SW480 (cell line): ENCODE data around the gene CABP1.

ENCODE experiments used
- DNase-seq: peaks from one replicate; pipeline ENCODE4 v3.0.0-alpha.2; 2016; ENCODE audit warnings: low spot score

CABP1 gene

GRCh38 chr12:120631097-120631496 lies 9.3 kb upstream of the CABP1 start:
- no peak for DNase-seq

- DNase-seq, result peak; percentile 46
Measured at GRCh38 chr12:120640861-120641833, 721 bp downstream of the CABP1 start.

DNA sequence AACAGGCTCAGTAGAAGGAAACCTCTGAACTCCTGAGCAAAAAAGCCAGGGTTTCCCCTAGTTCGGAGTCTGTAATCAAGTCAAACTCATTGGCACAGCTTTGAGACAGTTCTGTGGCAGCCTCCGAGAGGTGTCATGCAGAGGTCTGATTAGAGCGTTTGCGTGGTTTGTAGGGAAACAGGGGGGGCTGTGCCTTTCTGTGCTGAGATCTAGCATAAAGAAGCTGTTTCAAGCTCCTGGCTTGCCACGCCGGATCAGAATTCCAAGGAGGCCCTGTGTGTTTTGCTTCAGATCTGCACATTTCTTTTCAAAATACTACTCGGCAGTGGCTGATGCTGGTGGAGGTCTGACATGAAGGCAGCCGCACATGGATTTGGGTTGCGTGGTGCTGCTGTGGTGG lies 1.7 kb downstream of the CABP1 start:
- DNase-seq, result no peak

GRCh38 chr12:120642826-120643225 lies 2.4 kb downstream of the CABP1 start:
- no peak for DNase-seq

- no peak for DNase-seq
Measured at GRCh38 chr12:120643574-120643973, 3.1 kb downstream of the CABP1 start.

DNA sequence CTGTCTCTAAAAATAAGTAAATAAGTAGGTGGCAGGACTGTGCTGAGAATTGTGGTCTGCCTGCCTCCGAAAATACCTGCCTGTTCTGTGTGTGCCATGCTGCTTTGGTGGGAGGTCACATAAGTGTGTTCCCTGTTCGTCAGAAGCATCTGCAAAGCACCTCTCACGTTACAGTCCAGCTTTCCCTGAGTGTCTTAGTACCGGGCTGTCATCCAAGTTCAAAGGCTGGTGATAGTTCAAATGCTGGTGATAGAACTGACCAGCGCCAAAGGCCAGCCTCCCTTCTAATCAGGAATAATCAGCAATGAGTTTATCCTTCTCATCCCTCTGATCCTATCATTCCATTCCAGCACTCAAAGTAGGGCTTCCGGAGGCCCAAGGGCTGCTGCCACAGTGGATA lies 5.6 kb downstream of the CABP1 start:
- DNase-seq, result no peak

DNA sequence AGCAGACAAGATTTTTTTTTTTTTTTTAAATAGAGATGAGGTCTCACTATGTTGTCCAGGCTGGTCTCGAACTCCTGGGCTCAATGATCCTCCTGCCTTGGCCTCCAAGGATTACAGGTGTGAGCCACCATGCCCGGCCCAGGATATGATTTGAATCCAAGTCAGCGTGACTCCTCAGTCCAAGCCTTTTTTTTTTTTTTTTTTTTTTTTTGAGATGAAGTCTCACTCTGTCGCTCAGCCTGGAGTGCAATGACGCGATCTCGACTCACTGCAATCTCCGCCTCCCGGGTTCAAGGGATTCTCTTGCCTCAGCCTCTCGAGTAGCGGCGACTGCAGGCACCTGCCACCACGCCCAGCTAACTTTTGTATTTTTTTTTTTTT lies 6.9 kb downstream of the CABP1 start:
- DNase-seq, result no peak

DNA sequence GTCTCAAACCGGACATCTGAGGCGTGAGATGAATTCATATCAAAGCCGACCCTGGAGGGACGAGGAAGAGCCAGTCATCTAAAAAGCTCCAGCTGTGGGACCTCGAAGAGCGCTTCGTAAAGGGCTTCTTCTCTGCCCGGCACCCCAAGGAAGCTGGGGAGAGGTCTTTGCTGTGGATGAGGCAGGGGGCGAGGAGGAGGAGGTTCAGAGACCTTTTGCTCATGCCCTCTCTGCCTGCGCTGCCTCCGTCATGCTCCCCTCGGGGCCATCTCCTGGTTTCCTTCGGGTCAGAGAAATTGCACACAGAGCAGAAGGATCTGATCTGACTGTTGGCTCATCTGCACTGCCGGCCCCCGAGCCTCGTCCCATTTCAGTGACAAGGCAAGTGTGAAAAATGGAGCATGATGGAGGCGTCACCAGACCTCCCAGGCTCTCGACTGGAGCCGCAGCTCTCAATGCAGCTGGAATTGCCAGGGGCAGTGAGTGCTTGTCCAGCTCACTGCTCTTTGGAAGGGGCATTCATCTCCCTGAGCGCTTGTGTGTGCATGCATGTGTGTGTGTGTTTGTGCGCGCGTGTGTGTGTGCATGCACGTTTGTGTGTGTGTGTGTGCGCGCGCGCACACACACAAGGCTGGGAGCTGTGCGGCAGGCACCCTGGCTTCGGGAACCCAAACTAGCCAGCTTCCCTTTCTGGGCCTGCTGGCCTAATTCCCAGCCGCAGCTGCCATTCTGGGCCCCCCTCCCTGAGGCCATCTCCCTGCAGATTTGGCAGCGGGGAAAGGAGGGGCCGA lies 9.2 kb downstream of the CABP1 start:
- no peak for DNase-seq

GRCh38 chr12:120650233-120650690 lies 9.8 kb downstream of the CABP1 start:
- no peak for DNase-seq

- no peak for DNase-seq
Measured at GRCh38 chr12:120651821-120652220, 11.4 kb downstream of the CABP1 start.

GRCh38 chr12:120652656-120653435 lies 12.4 kb downstream of the CABP1 start:
- DNase-seq, result no peak

GRCh38 chr12:120653611-120654010 lies 13.2 kb downstream of the CABP1 start:
- DNase-seq, result no peak

DNA sequence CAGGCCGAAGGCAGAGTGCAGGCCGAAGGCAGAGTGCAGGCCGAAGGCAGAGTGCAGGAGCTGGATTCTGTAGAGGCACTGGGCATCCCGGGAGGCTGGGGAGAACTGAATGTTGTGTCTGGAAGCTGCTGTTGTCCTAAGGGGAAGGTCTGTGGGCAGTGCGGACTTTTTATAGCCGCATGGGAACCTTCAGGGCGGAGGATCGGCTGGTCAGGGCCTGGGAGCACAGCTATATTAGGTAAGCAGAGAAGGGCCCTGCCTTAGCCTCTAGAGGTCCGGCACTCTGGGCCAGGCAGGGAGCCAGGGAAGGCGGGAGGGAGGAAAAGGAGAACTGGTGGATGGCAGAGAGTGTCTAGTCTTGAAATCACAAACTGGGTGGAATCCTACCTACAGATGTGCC lies 14.2 kb downstream of the CABP1 start:
- no peak for DNase-seq

- no peak for DNase-seq
Measured at GRCh38 chr12:120656008-120656407, 15.6 kb downstream of the CABP1 start.

DNA sequence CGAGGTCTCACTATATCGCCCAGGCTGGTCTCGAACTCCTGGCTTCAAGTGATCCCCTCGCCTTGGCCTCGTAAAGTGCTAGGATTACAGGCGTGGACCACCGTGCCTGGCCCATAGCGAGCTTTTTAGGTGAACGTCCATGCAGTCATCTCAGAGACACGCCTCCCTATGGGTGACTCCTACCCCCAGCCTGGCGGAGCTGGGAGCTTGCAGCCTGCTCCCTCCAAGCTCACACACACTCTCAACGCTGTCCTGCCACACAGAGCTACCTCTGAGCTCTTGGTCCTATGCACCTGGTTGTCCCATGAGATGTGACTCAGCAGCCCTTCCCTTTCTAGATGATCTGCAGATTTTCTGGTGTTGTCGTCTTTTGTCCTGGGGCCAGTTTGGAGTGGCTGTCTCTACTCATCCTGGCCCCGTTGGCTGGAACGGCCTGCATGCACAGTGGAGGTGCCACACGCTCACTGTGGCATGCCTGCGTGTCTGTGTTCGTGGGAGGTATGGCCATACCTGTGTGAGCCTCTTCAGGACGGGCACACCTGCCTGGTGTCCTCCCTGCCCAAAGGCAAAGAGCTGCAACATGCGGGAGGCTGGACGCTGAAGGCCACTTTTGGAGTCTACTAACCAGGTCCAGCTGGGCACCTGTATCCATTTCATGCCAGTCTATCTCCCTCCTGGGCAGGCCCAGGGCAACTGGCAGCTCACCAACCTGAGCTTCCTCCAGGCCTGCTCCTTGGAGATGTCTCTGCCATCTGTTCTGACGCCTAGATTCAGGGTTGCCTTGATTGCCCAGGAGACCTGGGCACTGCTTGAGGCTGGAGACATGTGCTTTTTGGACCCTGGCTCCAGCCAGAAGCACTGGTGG lies 18.1 kb downstream of the CABP1 start:
- no peak for DNase-seq

DNA sequence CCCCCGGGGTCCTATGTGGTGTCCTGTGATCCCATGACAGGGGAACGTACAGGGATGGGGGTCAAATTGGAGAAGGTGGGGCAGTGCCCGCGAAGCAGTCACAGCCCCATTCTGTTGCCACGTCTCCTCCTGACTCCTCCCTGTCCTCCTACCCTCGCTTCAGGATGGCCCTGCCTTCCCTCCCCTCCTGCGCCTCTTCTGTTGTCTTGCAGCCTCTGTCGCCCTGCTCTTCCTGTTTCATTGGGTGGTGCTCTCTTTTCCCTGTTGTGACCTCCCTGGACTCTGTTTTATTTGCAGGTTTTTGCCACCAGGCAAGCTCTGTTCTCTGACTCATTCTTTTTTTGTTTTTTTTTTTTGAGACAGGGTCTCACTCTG lies 18.7 kb downstream of the CABP1 start:
- no peak for DNase-seq

GRCh38 chr12:120661432-120661831 lies 21.0 kb downstream of the CABP1 start:
- no peak for DNase-seq

DNA sequence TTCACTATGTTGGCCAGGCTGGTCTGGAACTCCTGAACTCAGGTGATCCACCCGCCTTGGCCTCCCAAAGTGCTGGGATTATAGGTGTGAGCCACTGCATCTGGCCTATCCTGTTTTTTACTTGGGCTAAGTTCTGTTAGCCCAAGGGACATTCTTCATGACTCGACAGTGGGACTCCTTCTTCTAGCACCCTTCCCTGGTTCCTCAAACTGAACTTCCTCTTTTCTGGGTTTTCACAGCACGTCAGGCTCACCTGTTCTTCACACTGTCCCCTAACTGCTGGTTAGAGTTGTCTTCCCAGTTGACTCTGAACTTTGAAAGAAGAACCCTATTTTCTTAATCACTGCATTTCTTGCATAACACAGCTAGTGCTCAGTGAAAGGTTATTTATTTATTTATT lies 22.5 kb downstream of the CABP1 start:
- no peak for DNase-seq

GRCh38 chr12:120663741-120664140 lies 23.3 kb downstream of the CABP1 start:
- no peak for DNase-seq

DNA sequence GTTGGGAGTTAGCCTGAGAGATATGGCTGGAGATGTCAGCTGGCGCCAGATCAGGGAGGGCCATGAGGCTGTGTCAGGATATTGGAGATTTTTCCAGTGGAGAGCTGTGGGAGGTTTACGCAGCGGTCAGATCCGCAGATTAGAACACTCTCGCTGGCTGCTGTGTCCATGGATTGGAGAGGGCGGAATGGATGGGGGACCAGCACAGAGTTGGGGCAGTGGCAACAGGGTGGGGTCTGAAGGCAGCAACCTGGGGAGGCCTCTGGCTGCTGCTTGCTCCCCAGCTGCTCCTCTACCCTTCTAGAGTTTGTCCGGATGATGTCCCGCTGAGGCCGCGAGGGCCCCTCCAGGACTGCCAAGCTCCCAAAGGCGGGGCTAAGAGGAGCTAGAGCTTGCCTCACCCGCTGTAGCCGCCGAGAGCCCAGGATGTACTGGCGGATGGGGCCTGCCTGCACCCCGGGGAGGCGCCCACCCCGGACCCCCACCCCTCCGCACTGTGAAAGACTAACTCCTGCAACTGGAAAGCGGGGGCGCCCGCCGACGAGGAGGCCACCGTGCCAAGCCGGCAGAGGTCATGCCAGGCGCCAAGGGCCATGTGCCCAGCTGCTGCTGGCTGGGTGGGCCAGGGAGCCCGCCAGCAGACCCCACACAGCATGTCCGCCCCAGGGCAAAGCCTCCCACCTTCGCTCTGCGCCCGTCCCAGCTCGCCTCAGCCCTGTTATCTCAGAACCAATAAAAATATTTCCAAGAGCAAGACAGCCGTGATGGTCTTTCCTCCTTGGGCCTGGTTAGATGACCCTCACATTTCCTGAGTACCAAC lies 26.4 kb downstream of the CABP1 start:
- no peak for DNase-seq
